Measurements from ENCODE around the gene LRRC30. TPM values are rescaled to one million over a fixed set of nuclear protein-coding genes. Genes with fewer than 3 reads are reported as not detected.

Gene LRRC30
- total and polyA plus RNA-seq, 2 of the 4 experiments (the other 2 are of a cell fraction): not detected

GRCh38 chr18:7237673-7238272 is 6.9 kb downstream of the LRRC30 start:
- Histone ChIP-seq H3K23ac (ENCODE audit: low read depth, low read length) (no peak overlapping the region), H3K4me1 (ENCODE audit: control insufficient read depth, insufficient read depth, low read length) (no peaks in the 10 kb centered on the region), H3K14ac (replicated peaks; ENCODE audit: low read depth, low read length) (no peak overlapping the region), H2AK9ac (replicated peaks; ENCODE audit: low read depth, low read length, poor library complexity) (no peak overlapping the region), H3K27ac (ENCODE audit: insufficient read depth, low read length) (no peak overlapping the region), H2AFZ (replicated peaks; ENCODE audit: low read length, poor library complexity) (no peak overlapping the region), H4K91ac (ENCODE audit: insufficient read depth, low read depth, low read length) (no peak overlapping the region), H3K27me3 (ENCODE audit: control insufficient read depth, insufficient read depth, low read length) (peaks cover 9% of the 10 kb centered on the region), H3K9me3 (ENCODE audit: control insufficient read depth, insufficient read depth, low read length) (no peaks in the 10 kb centered on the region), H2BK120ac (ENCODE audit: low read depth, low read length) (no peak overlapping the region), H4K8ac (ENCODE audit: low read depth in 2 of 2, low read length in 2 of 2) (no peak overlapping the region), H2BK15ac (ENCODE audit: low read depth, low read length) (no peak overlapping the region), H3K4me3 (ENCODE audit: insufficient read depth, low read depth, low read length) (no peak overlapping the region), H4K5ac (ENCODE audit: low read depth, low read length) (no peak overlapping the region), H4K20me1 (ENCODE audit: insufficient read depth, low read length) (no peaks in the 10 kb centered on the region), H3K4me2 (ENCODE audit: low read depth, low read length) (no peak overlapping the region), H3K9ac (ENCODE audit: low read depth, low read length) (no peak overlapping the region), H3K9me1 (ENCODE audit: insufficient read depth, low read length) (no peaks in the 10 kb centered on the region), H2AK5ac (ENCODE audit: low read depth, low read length) (no peak overlapping the region), H3K79me1 (ENCODE audit: low read depth in 1 of 2, low read length in 2 of 2) (no peaks in the 10 kb centered on the region), H3K36me3 (ENCODE audit: control insufficient read depth, insufficient read depth, low read length) (no peaks in the 10 kb centered on the region), H3K56ac (ENCODE audit: extremely low read depth, insufficient read depth, low read length) (no peak overlapping the region), H2BK20ac (ENCODE audit: low read depth, low read length) (no peak overlapping the region), H3K18ac (ENCODE audit: low read depth, low read length) (no peak overlapping the region), H2BK5ac (ENCODE audit: low read depth, low read length, poor library complexity, severe bottlenecking) (no peak overlapping the region), H3K4ac (ENCODE audit: low read depth, low read length) (no peak overlapping the region)
- WGBS, 2 experiments (ENCODE audit: extremely low coverage in 2 of 2, insufficient read length in 1 of 2): no CpG with 5 or more reads among the region's 6 CpGs
- TF ChIP-seq MAZ (IDR thresholded peaks at IDR 0.05; ENCODE audit: borderline replicate concordance, low read depth, low read length) (no peak), POLR2A (IDR thresholded peaks at IDR 0.05; ENCODE audit: low read depth, low read length) (no peak), USF2 (IDR thresholded peaks at IDR 0.05; ENCODE audit: low read depth, low read length) (no peak), NFE2L2 (IDR thresholded peaks at IDR 0.05; ENCODE audit: low read depth, low read length) (no peak), MAFK (IDR thresholded peaks at IDR 0.05; ENCODE audit: low read depth, low read length) (no peak), RFX5 (IDR thresholded peaks at IDR 0.05; ENCODE audit: low read depth, low read length) (no peak), FOS (IDR thresholded peaks at IDR 0.05; ENCODE audit: low read depth, low read length) (no peak), CHD1 (IDR thresholded peaks at IDR 0.05; ENCODE audit: low read depth, low read length) (no peak), ELK1 (IDR thresholded peaks at IDR 0.05; ENCODE audit: borderline replicate concordance, low read depth, low read length) (no peak), RCOR1 (IDR thresholded peaks at IDR 0.05; ENCODE audit: insufficient replicate concordance, low read length) (no peak), RAD21 (IDR thresholded peaks at IDR 0.05; ENCODE audit: low read length) (no peak), CEBPB (IDR thresholded peaks at IDR 0.05; ENCODE audit: low read depth, low read length) (no peak), BHLHE40 (IDR thresholded peaks at IDR 0.05; ENCODE audit: low read depth, low read length) (no peak)
- ChIA-PET CTCF (interaction anchor here (1.0 kb wide), 1 partner anchor 328 kb away, joined by 3 read pairs; no protein-coding TSS in a partner anchor), POLR2A (ENCODE audit: unreplicated experiment) (no interaction called here)
- intact Hi-C loops (cut with micrococcal nuclease): no loop called here
- dilution Hi-C loops (cut with HindIII; ENCODE audit: low sequenced_read_pairs, unreplicated experiment): no loop called here
- no peak for ATAC-seq (ENCODE audit: low read depth)
- no peak for DNase-seq
- BruUV-seq (replicated peaks): no TSS peak
- in situ Hi-C loops (cut with MboI; ENCODE audit: low sequenced_read_pairs): no loop called here

Measured in IMR-90 (cell line).